Neuronal stem cell (in vitro differentiated cells): Measurements from ENCODE around the gene PRLR.

Experiments used
- DNase-seq: peaks from one replicate; pipeline ENCODE4 v3.0.0-alpha.2; 2013; ENCODE audit warnings: low spot score
- H2AFZ ChIP-seq: one replicate; pipeline ENCODE4 v1.6.1; 2013; ENCODE audit warnings: mild to moderate bottlenecking, low read length, inconsistent platforms
- H2AK5ac ChIP-seq: 2 replicates; pipeline ENCODE4 v1.6.1; 2013; ENCODE audit warnings: low read depth, mild to moderate bottlenecking, inconsistent platforms, low read length, moderate library complexity, mixed read lengths
- H2BK120ac ChIP-seq: 2 replicates; pipeline ENCODE4 v1.6.1; 2013; ENCODE audit warnings: low read depth, mild to moderate bottlenecking, inconsistent platforms, low read length, moderate library complexity, mixed read lengths
- H2BK12ac ChIP-seq: one replicate; pipeline ENCODE4 v1.6.1; 2013; ENCODE audit warnings: low read length, inconsistent platforms
- H2BK15ac ChIP-seq: 2 replicates; pipeline ENCODE4 v1.6.1; 2013; ENCODE audit warnings: mild to moderate bottlenecking, low read length, inconsistent platforms, mixed read lengths
- H2BK5ac ChIP-seq: one replicate; pipeline ENCODE4 v1.6.1; 2013; ENCODE audit warnings: inconsistent platforms, mild to moderate bottlenecking, low read length, moderate library complexity
- H3K14ac ChIP-seq: one replicate; pipeline ENCODE4 v1.6.1; 2013; ENCODE audit warnings: low read length, inconsistent platforms
- H3K18ac ChIP-seq: 2 replicates; pipeline ENCODE4 v1.6.1; 2013; ENCODE audit warnings: low read length, inconsistent platforms
- H3K23ac ChIP-seq: 2 replicates; pipeline ENCODE4 v1.6.1; 2013; ENCODE audit warnings: low read depth, mild to moderate bottlenecking, mixed read lengths, low read length, inconsistent platforms; ENCODE audit not compliant: poor library complexity
- H3K27ac ChIP-seq: replicated peaks from 3 replicates; pipeline ENCODE4 v1.5.1; 2013; ENCODE audit warnings: low read length, inconsistent platforms
- H3K27me3 ChIP-seq, 3 experiments: 2 replicates each; pipeline ENCODE4 v1.6.1; 2013; ENCODE audit warnings: low read length in 3 of 3, mild to moderate bottlenecking in 2 of 3, inconsistent platforms in 1 of 3, low read depth in 1 of 3, mixed read lengths in 1 of 3, moderate library complexity in 1 of 3; ENCODE audit not compliant: control insufficient read depth in 3 of 3, insufficient read depth in 3 of 3
- H3K36me3 ChIP-seq, 2 donors: replicated peaks in 1 of 2; 2 replicates each; pipeline ENCODE4 v1.6.1; 2013; ENCODE audit warnings: low read length in 2 of 2; ENCODE audit not compliant: control insufficient read depth in 2 of 2, insufficient read depth in 2 of 2
- H3K4ac ChIP-seq: 2 replicates; pipeline ENCODE4 v1.6.1; 2013; ENCODE audit warnings: inconsistent platforms, mild to moderate bottlenecking, low read length, moderate library complexity
- H3K4me1 ChIP-seq, 2 donors: 1 replicate in 1 of 2; 2 replicates in 1 of 2; pipeline ENCODE4 v1.6.1; 2013; ENCODE audit warnings: low read length in 2 of 2, low read depth in 1 of 2; ENCODE audit not compliant: control insufficient read depth in 2 of 2, insufficient read depth in 1 of 2
- H3K4me2 ChIP-seq: one replicate; pipeline ENCODE4 v1.6.1; 2013; ENCODE audit warnings: mild to moderate bottlenecking, low read length, inconsistent platforms; ENCODE audit not compliant: insufficient read depth, poor library complexity, severe bottlenecking
- H3K4me3 ChIP-seq, 2 donors: 2 replicates each; pipeline ENCODE4 v1.5.1; 2013; ENCODE audit warnings: low read length in 2 of 2, mild to moderate bottlenecking in 2 of 2, inconsistent platforms in 1 of 2, moderate library complexity in 1 of 2
- H3K79me1 ChIP-seq: one replicate; pipeline ENCODE4 v1.6.1; 2013; ENCODE audit warnings: low read depth, mild to moderate bottlenecking, inconsistent platforms, low read length, moderate library complexity
- H3K9ac ChIP-seq: one replicate; pipeline ENCODE4 v1.6.1; 2013; ENCODE audit warnings: mild to moderate bottlenecking, low read depth, low read length, inconsistent platforms; ENCODE audit not compliant: poor library complexity
- H3K9me3 ChIP-seq, 2 donors: replicated peaks in 1 of 2; 2 replicates each; pipeline versions ENCODE3 to v1.6.1; 2013; ENCODE audit warnings: low read length in 2 of 2, mild to moderate bottlenecking in 2 of 2, inconsistent platforms in 1 of 2, low read depth in 1 of 2, mixed read lengths in 1 of 2, moderate library complexity in 1 of 2; ENCODE audit not compliant: control insufficient read depth in 2 of 2, insufficient read depth in 1 of 2
- H4K8ac ChIP-seq: one replicate; pipeline ENCODE4 v1.6.1; 2013; ENCODE audit warnings: low read depth, mild to moderate bottlenecking, inconsistent platforms, low read length, moderate library complexity
- H4K91ac ChIP-seq: one replicate; pipeline ENCODE4 v1.6.1; 2013; ENCODE audit warnings: low read length, low read depth, mild to moderate bottlenecking, inconsistent platforms; ENCODE audit not compliant: poor library complexity
- WGBS, 2 donors: extraction: QIAGEN DNeasy Blood & Tissue Kit; methylation state at CpG; one replicate each; pipeline ENCODE4 v1.1.7; 2013; ENCODE audit warnings: missing lambda C conversion rate in 2 of 2, mixed read lengths in 1 of 2; ENCODE audit not compliant: insufficient read length in 2 of 2, insufficient replicate concordance in 1 of 2; ENCODE audit errors: extremely low coverage in 2 of 2; 5-methylcytosine and 5-hydroxymethylcytosine counted together

The PRLR gene

DNA sequence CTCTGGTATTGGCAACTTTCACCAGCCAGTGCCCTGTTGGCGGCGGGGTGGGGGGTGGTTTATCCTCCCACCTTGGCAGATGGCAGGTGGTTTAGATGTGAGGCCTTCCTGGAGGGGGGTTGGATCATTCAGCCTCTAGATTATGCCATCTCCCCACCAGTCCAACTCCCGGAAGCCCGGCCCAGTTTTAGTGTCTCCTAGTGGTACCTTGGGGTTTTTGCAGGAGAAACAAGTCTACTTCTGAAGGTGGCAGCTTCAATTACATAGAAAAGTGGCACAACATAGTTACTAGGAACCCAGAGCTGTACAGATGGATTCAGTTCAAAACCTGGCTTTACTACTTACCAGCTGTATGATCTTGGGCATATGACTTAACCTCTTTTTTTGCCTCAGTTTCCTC is 11.3 kb downstream of the PRLR start:
- Histone ChIP-seq H4K91ac (no peak overlapping the region), H3K4me1 (no peaks in the 10 kb centered on the region), H2BK5ac (no peak overlapping the region), H2AFZ (no peak overlapping the region), H3K9ac (no peak overlapping the region), H2BK15ac (no peak overlapping the region), H4K8ac (no peak overlapping the region), H3K27me3 (peaks cover 0 to 2% (median 0%) of the 10 kb centered on the region in 3 experiments), H3K18ac (no peak overlapping the region), H3K36me3 (no peaks in the 10 kb centered on the region), H3K4me2 (no peak overlapping the region), H3K79me1 (no peaks in the 10 kb centered on the region), H3K4ac (no peak overlapping the region), H2BK12ac (no peak overlapping the region), H3K14ac (no peak overlapping the region), H3K23ac (no peak overlapping the region), H2AK5ac (no peak overlapping the region), H2BK120ac (no peak overlapping the region), H3K27ac (no peak overlapping the region), H3K9me3 (no peaks in the 10 kb centered on the region), H3K4me3 (no peak overlapping the region)
- no peak for DNase-seq
- no CpG with 5 or more reads among the region's 4 CpGs for WGBS, 2 donors

DNA sequence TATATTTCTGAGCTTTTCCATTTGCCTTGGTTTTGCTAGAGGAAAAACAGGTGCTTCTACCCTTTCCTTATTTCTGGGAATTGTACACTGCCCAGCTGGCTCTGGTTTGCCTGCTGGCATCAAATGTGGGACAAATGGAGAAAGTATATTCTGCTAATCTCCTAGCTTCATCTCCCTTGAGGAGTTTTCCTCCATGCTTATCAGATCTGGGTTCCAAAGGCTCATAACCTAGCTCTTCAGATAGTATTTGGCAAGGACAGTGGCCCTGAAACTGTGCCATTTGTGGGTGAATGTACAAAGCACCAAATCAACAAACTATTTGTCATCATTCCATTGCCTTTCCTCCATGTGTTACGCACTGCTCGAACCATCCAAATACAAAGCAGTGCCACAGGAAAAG is 16.2 kb downstream of the PRLR start:
- Histone ChIP-seq H3K4me1 (no peaks in the 10 kb centered on the region), H3K23ac (no peak overlapping the region), H2BK5ac (no peak overlapping the region), H4K8ac (no peak overlapping the region), H3K4me3 (no peak overlapping the region), H4K91ac (no peak overlapping the region), H2AFZ (no peak overlapping the region), H3K4me2 (no peak overlapping the region), H3K9me3 (no peaks in the 10 kb centered on the region), H3K27me3 (no peaks in the 10 kb centered on the region), H2BK120ac (no peak overlapping the region), H3K9ac (no peak overlapping the region), H3K36me3 (no peaks in the 10 kb centered on the region), H2BK15ac (no peak overlapping the region), H2AK5ac (no peak overlapping the region), H3K27ac (no peak overlapping the region), H3K4ac (no peak overlapping the region), H2BK12ac (no peak overlapping the region), H3K18ac (no peak overlapping the region), H3K79me1 (no peaks in the 10 kb centered on the region), H3K14ac (no peak overlapping the region)
- WGBS, 2 donors: no CpG with 5 or more reads among the region's 2 CpGs
- DNase-seq: no peak

DNA sequence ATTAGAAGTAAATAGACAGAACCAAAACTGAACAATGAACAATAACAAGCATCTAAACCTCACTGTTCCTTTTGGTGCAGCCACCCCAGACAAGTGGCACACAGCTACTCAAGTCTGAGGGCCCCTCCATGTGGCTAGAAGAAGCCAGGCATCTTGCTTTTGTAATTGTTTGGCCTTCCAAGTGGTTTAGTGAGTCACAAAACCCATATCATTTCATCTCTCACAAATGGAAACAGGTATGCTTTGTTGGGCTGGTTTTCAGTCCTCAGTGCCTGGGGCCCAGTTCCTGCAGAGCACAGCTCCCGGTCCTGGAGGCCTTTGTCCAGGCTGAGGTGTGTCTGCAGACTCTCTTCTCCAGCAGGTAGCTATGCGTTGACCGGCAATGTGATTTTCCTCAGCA is 16.7 kb downstream of the PRLR start:
- no peaks in the 10 kb centered on the region for H3K9me3 ChIP-seq
- no peak overlapping the region for H3K14ac ChIP-seq
- no peak overlapping the region for H2BK120ac ChIP-seq
- H3K4me2 ChIP-seq: no peak overlapping the region
- no CpG with 5 or more reads among the region's 3 CpGs for WGBS, 2 donors
- H2AK5ac ChIP-seq: no peak overlapping the region
- H3K4ac ChIP-seq: no peak overlapping the region
- no peak overlapping the region for H3K23ac ChIP-seq
- DNase-seq: no peak
- H3K9ac ChIP-seq: no peak overlapping the region
- H3K27ac ChIP-seq: no peak overlapping the region
- no peak overlapping the region for H2AFZ ChIP-seq
- no peaks in the 10 kb centered on the region for H3K36me3 ChIP-seq
- H3K4me3 ChIP-seq: no peak overlapping the region
- no peak overlapping the region for H2BK15ac ChIP-seq
- H3K79me1 ChIP-seq: no peaks in the 10 kb centered on the region
- H3K18ac ChIP-seq: no peak overlapping the region
- no peak overlapping the region for H2BK5ac ChIP-seq
- no peak overlapping the region for H4K91ac ChIP-seq
- no peaks in the 10 kb centered on the region for H3K27me3 ChIP-seq
- no peak overlapping the region for H4K8ac ChIP-seq
- H3K4me1 ChIP-seq: no peaks in the 10 kb centered on the region
- H2BK12ac ChIP-seq: no peak overlapping the region

DNA sequence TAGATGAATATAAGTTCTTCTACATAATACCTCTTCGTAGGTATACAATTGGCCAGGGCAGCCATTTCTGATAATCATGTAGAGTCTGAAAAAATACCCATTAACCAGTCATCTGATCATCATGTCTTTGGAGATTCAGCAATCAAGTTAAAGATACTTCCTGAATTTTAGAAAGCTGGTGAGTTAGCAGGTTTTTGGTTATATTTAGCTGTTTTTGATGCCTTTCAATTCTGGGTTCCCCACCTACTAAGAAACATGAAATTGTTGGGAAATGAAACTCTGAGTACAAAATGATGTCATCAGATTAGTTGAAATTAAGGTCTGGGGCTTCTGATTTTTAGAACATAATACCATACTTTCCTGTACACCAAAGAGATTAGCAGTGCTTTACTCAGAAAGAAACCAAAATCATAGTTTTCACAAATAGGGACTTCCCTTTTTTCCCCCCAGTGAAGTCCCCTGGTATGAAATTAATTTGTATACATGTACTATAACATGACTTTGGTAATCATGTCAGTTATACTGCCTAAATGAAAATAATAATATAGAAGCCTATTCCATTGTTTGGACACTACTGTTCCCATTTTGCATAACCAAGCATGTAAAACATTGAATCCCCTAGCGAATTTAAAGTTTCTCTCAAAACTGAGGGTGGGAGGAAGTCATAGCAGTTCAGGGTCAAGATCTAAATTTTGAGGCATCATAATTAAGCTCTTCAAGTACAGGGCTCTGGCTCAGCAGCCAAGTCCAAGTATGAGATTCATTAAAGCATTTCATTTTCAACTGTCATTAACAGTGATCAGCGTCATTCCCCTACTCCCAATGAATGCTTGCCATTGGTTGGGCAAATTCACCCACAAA is 17.9 kb downstream of the PRLR start:
- Histone ChIP-seq H3K27me3 (no peaks in the 10 kb centered on the region), H3K4me2 (no peak overlapping the region), H3K27ac (no peak overlapping the region), H2BK5ac (no peak overlapping the region), H3K14ac (no peak overlapping the region), H2AK5ac (no peak overlapping the region), H3K4me1 (no peaks in the 10 kb centered on the region), H3K4ac (no peak overlapping the region), H2BK12ac (no peak overlapping the region), H3K23ac (no peak overlapping the region), H2AFZ (no peak overlapping the region), H4K8ac (no peak overlapping the region), H4K91ac (no peak overlapping the region), H3K18ac (no peak overlapping the region), H2BK15ac (no peak overlapping the region), H3K9ac (no peak overlapping the region), H3K9me3 (no peaks in the 10 kb centered on the region), H2BK120ac (no peak overlapping the region), H3K4me3 (no peak overlapping the region), H3K36me3 (no peaks in the 10 kb centered on the region), H3K79me1 (no peaks in the 10 kb centered on the region)
- no CpG with 5 or more reads among the region's 3 CpGs for WGBS, 2 donors
- DNase-seq: no peak
